ENCODE results near the gene DNAJC13. TPM values are rescaled to one million over a fixed set of nuclear protein-coding genes. Genes with fewer than 3 reads are reported as not detected.

Gene DNAJC13
- total and polyA plus RNA-seq, 2 of the 8 experiments (the other 6 are each of a cell fraction or from before 2014, with no cell fraction given): 7.9 to 28.8 TPM

DNA sequence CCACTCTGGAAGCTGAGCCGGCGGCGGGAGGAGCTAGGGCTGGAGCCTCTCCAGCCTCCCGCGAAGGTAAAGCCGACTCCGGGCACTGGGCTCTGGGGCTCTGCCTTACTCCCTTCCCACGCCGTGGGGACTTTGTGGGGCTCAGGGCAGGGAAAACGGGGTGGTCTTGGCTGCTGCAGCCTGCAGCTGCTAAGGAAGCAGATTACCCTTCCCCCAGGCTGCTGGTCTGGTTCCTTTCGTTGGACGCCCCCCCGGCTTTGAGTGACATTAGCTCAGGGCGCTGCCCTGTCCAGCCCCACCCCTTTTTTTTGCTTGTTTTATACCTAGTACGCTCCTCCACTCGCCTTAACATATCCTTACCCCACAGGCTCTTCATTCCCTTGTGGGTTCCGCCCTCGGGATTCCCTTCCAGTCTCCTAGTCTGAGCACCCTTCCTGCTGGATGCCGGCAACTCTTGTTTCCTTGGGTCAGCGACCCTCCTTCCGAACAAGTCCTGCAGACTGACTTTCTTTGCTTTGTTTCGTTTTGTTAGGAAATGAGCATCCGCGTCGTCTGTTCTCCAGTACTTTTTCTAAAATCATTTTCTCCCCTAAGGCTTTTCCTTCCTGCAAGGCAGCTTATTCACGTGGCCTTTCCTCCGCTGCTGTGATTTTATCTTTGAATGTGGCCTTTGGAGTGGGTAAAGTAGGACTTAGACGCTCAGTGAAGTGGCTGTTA is 551 bp downstream of the DNAJC13 start (continued):
- TF ChIP-seq, protein P1, sequence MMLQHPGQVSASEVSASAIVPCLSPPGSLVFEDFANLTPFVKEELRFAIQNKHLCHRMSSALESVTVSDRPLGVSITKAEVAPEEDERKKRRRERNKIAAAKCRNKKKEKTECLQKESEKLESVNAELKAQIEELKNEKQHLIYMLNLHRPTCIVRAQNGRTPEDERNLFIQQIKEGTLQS (IDR thresholded peaks at IDR 0.05; ENCODE audit: insufficient read depth, low read depth, low read length): no peak
- TF ChIP-seq CREB1 (IDR thresholded peaks at IDR 0.05) (no peak), KDM5A (IDR thresholded peaks at IDR 0.05; ENCODE audit: low read length) (0 out of 2 replicates have a peak, but pooled peaks have one; percentile 70), SAP30 (IDR thresholded peaks at IDR 0.05; ENCODE audit: insufficient read depth, insufficient replicate concordance, low read length) (peak; percentile 38), HDAC2 (IDR thresholded peaks at IDR 0.05; ENCODE audit: borderline replicate concordance in 1 of 2, low read depth in 2 of 2, low read length in 2 of 2) (no peak), POLR2AphosphoS5 (IDR thresholded peaks at IDR 0.05; ENCODE audit: low read depth, low read length) (peak; percentile 71; the same call in 1 of the 2 replicates), CBX8 (IDR thresholded peaks at IDR 0.05; ENCODE audit: borderline replicate concordance, low read depth, low read length) (no peak), TAF7 (optimal IDR thresholded peaks at IDR 0.05; ENCODE audit: borderline replicate concordance, low read depth, low read length) (no peak), EP300 (IDR thresholded peaks at IDR 0.05; ENCODE audit: borderline replicate concordance in 1 of 2, low read depth in 2 of 2, low read length in 2 of 2) (no peak), TBP (IDR thresholded peaks at IDR 0.05; ENCODE audit: low read depth, low read length) (no peak; the same call in 1 of the 2 replicates), ZNF274 (IDR thresholded peaks at IDR 0.05; ENCODE audit: borderline replicate concordance, extremely low read depth, low read length) (no peak), RBBP5 (IDR thresholded peaks at IDR 0.05; ENCODE audit: borderline replicate concordance, low read depth, low read length) (peak; percentile 45), RNF2 (IDR thresholded peaks at IDR 0.05; ENCODE audit: borderline replicate concordance, low read depth, low read length, missing control alignments, poor library complexity, severe bottlenecking) (no peak), BRCA1 (IDR thresholded peaks at IDR 0.05; ENCODE audit: low read depth, low read length) (no peak), SP1 (IDR thresholded peaks at IDR 0.05; ENCODE audit: low read depth, low read length) (peak; percentile 22; the same call in 1 of the 2 replicates), FOSL1 (IDR thresholded peaks at IDR 0.05; ENCODE audit: insufficient read depth, low read depth, low read length) (no peak)
- TF ChIP-seq, protein P2, sequence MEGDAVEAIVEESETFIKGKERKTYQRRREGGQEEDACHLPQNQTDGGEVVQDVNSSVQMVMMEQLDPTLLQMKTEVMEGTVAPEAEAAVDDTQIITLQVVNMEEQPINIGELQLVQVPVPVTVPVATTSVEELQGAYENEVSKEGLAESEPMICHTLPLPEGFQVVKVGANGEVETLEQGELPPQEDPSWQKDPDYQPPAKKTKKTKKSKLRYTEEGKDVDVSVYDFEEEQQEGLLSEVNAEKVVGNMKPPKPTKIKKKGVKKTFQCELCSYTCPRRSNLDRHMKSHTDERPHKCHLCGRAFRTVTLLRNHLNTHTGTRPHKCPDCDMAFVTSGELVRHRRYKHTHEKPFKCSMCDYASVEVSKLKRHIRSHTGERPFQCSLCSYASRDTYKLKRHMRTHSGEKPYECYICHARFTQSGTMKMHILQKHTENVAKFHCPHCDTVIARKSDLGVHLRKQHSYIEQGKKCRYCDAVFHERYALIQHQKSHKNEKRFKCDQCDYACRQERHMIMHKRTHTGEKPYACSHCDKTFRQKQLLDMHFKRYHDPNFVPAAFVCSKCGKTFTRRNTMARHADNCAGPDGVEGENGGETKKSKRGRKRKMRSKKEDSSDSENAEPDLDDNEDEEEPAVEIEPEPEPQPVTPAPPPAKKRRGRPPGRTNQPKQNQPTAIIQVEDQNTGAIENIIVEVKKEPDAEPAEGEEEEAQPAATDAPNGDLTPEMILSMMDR (IDR thresholded peaks at IDR 0.05; ENCODE audit: control extremely low read depth in 1 of 3, insufficient read depth in 1 of 3, low read depth in 1 of 3, low read length in 3 of 3): no peak
- TF ChIP-seq, protein P3, sequence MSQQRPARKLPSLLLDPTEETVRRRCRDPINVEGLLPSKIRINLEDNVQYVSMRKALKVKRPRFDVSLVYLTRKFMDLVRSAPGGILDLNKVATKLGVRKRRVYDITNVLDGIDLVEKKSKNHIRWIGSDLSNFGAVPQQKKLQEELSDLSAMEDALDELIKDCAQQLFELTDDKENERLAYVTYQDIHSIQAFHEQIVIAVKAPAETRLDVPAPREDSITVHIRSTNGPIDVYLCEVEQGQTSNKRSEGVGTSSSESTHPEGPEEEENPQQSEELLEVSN (IDR thresholded peaks at IDR 0.05): no peak
- TF ChIP-seq, protein P4, sequence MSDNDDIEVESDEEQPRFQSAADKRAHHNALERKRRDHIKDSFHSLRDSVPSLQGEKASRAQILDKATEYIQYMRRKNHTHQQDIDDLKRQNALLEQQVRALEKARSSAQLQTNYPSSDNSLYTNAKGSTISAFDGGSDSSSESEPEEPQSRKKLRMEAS (IDR thresholded peaks at IDR 0.05): no peak
